T-helper 17 cell (primary cell): ENCODE measurements around the gene EDEM1. TPM values are rescaled to one million over a fixed set of nuclear protein-coding genes. Genes with fewer than 3 reads are reported as not detected.
"Not testable (repeated sequence)": the region's sequence is repeated elsewhere in the genome, so short reads cannot be mapped to it uniquely, and the experiment has no call there.

Experiments used
- ATAC-seq: fragments of 150-1000 bp; cut with Tn5 transposase; 2 replicates; pipeline ENCODE4 v1.10.0; 2021; ENCODE audit warnings: mild to moderate bottlenecking, moderate library complexity
- DNase-seq, 3 donors: peaks; one replicate each; pipeline versions ENCODE4 v3.0.0 to v3.0.0-alpha.2; 2020 to 2021
- H3K9me3 ChIP-seq: one replicate; pipeline ENCODE4 v1.7.0; 2013; ENCODE audit warnings: low read length, mild to moderate bottlenecking; ENCODE audit not compliant: control insufficient read depth, poor library complexity, severe bottlenecking
- H3K27ac Mint-ChIP-seq: one replicate; pipeline ENCODE4 v1.8.0; 2022; ENCODE audit warnings: mild to moderate bottlenecking, moderate library complexity, mixed read lengths
- H3K27me3 Mint-ChIP-seq: one replicate; pipeline ENCODE4 v1.8.0; 2022; ENCODE audit warnings: mixed read lengths
- H3K36me3 Mint-ChIP-seq: one replicate; pipeline ENCODE4 v1.8.0; 2022; ENCODE audit warnings: low read depth, mixed read lengths
- H3K4me1 Mint-ChIP-seq: one replicate; pipeline ENCODE4 v1.8.0; 2022; ENCODE audit warnings: mild to moderate bottlenecking, mixed read lengths
- H3K4me3 Mint-ChIP-seq: one replicate; pipeline ENCODE4 v1.8.0; 2022; ENCODE audit warnings: mild to moderate bottlenecking, moderate library complexity, mixed read lengths
- total RNA-seq, 4 donors: library from RNA in 2 of 4; stranded (reverse) in 2 of 4; gene quantifications; one replicate each; pipeline ENCODE4 v1.2.3 and lab custom pipeline; 2022 to 2026

The EDEM1 gene
- total RNA-seq, 2 donors from 2014 or later: 109 to 111 TPM

DNA sequence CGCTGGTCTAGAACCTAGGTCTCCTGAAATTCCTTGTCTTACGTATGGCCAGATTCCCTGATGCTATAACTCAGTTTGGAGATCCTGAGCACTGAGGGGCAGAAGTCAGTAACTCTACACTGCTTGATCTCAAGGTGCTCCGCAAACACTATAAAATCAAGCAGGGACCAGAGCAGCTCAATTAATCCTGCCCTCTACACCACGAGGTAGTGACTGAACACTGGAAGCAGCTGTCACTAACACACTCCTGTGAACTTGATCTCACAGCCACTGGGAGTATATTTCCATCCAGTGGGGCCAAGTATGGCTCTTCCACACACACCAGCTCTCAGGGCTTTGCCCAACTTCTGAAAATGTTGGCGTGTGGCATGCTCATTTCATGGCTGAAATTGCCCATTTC is 51.0 kb downstream of the EDEM1 start:
- no peak overlapping the region for H3K27ac Mint-ChIP-seq
- ATAC-seq (no peak), DNase-seq (no peak)
- no peaks in the 10 kb centered on the region for H3K36me3 Mint-ChIP-seq
- no peaks in the 10 kb centered on the region for H3K9me3 ChIP-seq
- no peaks in the 10 kb centered on the region for H3K4me1 Mint-ChIP-seq
- H3K4me3 Mint-ChIP-seq: no peak overlapping the region
- H3K27me3 Mint-ChIP-seq: no peaks in the 10 kb centered on the region

DNA sequence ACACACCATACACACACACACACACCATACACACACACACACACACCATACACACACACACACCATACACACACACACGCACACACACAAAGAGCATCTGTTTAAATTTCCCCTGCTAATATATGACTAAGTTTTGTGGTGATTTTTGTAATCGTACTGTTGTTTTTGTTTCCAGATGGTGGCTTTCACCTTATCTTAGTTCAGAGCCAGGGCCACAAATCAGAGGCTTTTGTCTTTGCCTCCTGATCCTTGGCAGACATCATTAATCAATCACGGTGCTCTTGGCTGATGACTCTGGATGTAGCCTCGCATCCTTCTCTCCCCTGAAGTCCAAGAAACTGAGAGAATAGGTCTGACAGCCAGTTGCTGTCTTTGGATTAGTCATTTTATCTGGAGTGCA is 52.1 kb downstream of the EDEM1 start:
- Mint-ChIP-seq H3K4me1 (no peaks in the 10 kb centered on the region), H3K36me3 (no peaks in the 10 kb centered on the region), H3K4me3 (no peak overlapping the region), H3K27ac (no peak overlapping the region), H3K27me3 (no peaks in the 10 kb centered on the region)
- no peaks in the 10 kb centered on the region for H3K9me3 ChIP-seq
- no peak for ATAC-seq
- DNase-seq: no peak

DNA sequence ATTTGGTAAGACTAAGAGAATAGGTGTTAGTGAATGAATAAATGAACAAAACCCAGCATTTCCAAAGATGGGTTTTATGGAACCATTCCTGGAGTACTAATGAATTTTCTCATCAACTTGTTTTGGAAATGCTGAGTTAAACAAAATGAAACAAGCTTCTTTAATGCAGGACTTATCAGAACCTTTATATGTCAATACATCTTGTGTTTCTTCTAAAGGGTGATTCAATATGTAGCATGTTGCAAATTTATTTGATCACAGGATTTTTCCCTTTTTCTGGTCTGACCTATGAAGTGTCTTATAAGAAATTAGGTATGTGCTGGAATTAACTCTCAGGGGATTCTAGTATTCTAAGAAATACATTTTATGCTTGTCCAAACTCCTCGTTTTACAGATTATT is 53.2 kb downstream of the EDEM1 start:
- Mint-ChIP-seq H3K27ac (no peak overlapping the region), H3K27me3 (no peaks in the 10 kb centered on the region), H3K4me1 (no peaks in the 10 kb centered on the region), H3K4me3 (no peak overlapping the region), H3K36me3 (no peaks in the 10 kb centered on the region)
- DNase-seq (no peak), ATAC-seq (no peak)
- no peaks in the 10 kb centered on the region for H3K9me3 ChIP-seq

DNA sequence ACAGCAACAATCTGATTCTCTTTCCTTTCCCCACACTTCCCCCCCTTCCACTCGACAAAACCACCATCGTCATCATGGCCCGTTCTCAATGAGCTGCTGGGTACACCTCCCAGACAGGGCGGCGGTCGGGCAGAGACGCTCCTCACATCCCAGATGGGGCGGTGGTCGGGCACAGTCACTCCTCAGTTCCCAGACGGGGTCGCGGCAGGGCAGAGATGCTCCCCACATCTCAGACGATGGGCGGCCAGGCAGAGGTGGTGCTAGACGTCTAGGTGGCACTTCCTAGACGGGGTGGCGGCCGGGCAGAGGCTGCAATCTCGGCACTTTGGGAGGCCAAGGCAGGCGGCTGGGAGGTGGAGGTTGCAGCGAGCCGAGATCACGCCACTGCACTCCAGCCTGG is 55.3 kb downstream of the EDEM1 start:
- not testable (repeated sequence) for H3K27ac Mint-ChIP-seq, H3K4me1 Mint-ChIP-seq, H3K9me3 ChIP-seq, H3K27me3 Mint-ChIP-seq, ATAC-seq, H3K4me3 Mint-ChIP-seq, DNase-seq, H3K36me3 Mint-ChIP-seq

DNA sequence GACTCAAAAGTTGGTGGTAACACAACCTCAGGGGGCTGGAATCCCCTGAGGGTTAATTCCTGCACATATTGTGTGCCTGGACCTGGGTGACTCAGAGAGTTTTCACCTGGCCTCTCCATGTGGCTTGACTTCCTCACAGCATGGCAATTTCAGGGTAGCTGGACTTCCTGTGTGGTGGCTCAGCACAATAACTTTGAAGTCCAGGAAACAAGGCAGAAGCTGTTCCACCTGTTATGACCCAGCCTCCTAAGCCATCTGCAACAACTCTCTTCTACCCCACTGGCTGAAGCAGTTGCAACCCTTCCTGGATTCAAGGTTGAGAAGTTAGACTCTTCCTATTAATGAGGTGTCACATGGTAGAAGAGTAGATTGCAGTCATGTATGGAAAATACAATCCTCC is 58.4 kb downstream of the EDEM1 start:
- ATAC-seq (no peak), DNase-seq (no peak)
- H3K27ac Mint-ChIP-seq: no peak overlapping the region
- H3K9me3 ChIP-seq: no peaks in the 10 kb centered on the region
- no peaks in the 10 kb centered on the region for H3K27me3 Mint-ChIP-seq
- H3K4me1 Mint-ChIP-seq: no peaks in the 10 kb centered on the region
- H3K4me3 Mint-ChIP-seq: no peak overlapping the region
- no peaks in the 10 kb centered on the region for H3K36me3 Mint-ChIP-seq

DNA sequence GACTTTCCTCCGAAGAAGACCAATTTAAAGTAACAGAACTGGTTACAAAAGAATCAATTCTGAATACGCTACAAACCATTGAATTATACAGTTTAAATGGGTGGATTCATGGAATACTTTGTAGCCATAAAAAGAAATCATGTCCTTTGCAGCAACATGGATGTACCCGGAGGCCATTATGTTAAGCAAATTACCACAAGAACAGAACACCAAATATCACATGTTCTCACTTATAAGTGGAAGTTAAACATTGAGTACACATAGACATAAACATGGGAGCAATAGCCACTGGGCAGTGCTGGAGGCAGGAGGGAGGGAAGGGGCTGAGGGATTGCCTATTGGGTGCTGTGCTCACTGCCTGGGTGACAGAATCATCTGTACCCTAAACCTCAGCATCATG is 61.3 kb downstream of the EDEM1 start:
- H3K9me3 ChIP-seq: no peaks in the 10 kb centered on the region
- Mint-ChIP-seq H3K27me3 (no peaks in the 10 kb centered on the region), H3K27ac (no peak overlapping the region), H3K36me3 (no peaks in the 10 kb centered on the region), H3K4me3 (no peak overlapping the region), H3K4me1 (no peaks in the 10 kb centered on the region)
- ATAC-seq (no peak), DNase-seq (no peak)

DNA sequence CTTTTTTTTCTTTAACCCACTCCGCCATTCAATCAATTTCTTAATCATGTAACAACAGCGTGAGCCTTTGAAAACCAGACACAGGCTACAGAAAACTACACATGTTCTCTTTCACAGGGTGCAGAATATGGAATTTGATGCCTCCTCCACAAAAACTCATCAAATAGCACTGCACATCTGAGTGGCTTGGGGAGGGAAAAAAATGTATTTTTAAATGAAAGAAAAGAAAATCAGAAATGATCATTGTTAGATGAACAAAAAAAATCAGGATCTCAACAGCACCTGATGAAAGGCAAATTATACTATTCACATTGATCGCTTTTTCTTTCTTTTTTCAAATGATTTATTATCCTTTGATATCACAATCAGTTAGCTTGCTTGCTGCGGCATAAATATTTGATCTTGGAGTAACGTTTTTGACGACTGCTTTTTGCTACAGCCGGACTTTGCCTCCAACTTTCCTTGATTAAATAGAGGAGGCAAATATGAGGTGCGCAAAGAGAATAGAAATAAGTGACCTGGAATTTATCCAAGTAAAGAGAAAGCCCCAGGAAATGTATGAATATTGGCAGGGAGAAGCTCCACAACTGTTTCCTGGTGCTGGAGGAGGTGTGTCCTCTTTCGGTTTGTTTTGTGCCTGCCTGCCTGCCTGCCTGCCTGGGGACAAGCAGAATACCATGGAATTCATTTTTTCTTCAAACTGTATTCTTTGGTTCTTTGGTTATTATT is 63.1 kb downstream of the EDEM1 start:
- H3K27ac Mint-ChIP-seq: no peak overlapping the region
- no peak for ATAC-seq
- H3K36me3 Mint-ChIP-seq: no peaks in the 10 kb centered on the region
- no peak overlapping the region for H3K4me3 Mint-ChIP-seq
- H3K9me3 ChIP-seq: no peaks in the 10 kb centered on the region
- no peaks in the 10 kb centered on the region for H3K4me1 Mint-ChIP-seq
- no peaks in the 10 kb centered on the region for H3K27me3 Mint-ChIP-seq
- DNase-seq: no peak

DNA sequence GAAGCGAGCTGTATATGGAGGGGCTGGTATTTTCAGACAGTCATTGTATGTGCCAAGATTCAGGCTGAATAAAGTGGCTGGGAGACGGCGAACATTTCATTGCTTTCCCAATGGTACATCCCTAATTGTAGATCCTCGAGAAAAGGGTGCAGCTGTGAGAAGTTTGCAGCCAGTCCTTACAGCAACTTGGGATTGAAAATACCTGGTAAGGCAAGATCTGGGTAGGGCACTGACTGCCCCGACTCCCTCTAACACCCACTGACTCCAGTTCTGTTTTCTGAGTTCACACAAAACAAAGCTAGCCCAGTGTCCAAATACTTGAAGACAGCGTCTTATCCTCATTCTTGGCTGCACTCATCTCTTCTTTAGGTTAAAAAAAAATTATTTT is 63.7 kb downstream of the EDEM1 start:
- H3K27me3 Mint-ChIP-seq: no peaks in the 10 kb centered on the region
- ATAC-seq (no peak), DNase-seq (no peak)
- no peaks in the 10 kb centered on the region for H3K9me3 ChIP-seq
- H3K4me3 Mint-ChIP-seq: no peak overlapping the region
- H3K4me1 Mint-ChIP-seq: peaks cover 3% of the 10 kb centered on the region
- peaks cover 3% of the 10 kb centered on the region for H3K36me3 Mint-ChIP-seq
- H3K27ac Mint-ChIP-seq: no peak overlapping the region

DNA sequence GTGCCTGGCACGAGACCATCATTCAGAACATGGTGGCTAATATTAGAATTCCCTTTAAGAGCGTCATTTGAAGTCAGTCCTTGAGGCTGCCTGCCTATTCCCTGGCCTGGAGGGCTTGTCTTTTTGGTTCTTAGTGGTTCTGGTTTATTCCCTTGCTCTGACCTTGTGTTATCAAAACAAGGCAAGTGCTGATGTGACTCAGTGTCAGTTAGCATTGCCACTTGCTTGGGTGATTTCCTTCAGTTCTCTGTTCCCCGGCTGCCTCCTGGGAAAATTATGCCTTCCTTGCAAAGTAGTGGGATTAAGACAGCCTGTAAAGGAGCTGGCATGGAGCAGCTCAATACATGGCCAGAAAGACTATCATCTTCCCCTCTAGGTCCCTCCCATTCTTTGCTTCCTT is 64.6 kb downstream of the EDEM1 start:
- peaks cover 3% of the 10 kb centered on the region for H3K4me1 Mint-ChIP-seq

DNA sequence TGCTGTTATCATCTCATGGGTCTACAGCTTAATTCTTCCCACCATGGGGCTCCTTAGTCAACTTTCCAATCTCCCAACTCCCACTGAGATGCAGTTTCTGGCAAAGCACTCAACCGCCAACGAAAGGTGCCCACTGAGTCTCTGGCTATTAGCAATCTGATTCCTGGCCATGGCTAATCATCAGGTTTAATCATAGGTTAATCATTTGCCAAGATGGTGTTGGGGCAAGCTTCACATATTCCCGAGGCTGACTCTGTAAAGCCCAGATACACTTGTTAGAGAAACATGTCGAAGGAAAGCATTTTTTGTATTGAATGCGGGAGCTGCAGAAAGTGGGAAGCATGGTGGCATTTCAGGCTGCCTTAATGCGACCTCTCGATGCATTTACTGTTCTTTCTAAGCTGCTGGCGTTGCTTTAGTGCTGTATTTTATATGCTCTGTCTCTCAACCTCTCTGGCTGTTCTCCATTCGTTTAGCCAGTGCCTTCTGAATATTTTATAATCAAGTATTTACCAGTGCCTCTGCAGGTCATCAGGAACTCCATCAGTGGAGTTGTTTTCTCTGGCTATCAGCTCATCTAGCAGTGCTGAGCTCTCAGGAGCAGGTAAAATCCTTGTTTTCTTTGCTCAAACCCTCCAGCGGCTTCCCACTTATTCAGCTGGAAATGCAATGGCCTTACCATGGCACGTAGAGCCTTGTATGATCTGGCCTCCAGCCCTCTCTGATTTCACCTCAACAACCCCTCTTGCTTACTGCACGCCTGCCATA is 67.0 kb downstream of the EDEM1 start:
- DNase-seq: no peak
- no peak overlapping the region for H3K27ac Mint-ChIP-seq
- peaks cover 3% of the 10 kb centered on the region for H3K36me3 Mint-ChIP-seq
- H3K4me1 Mint-ChIP-seq: peaks cover 3% of the 10 kb centered on the region
- H3K4me3 Mint-ChIP-seq: no peak overlapping the region
- H3K27me3 Mint-ChIP-seq: peaks cover 4% of the 10 kb centered on the region
- H3K9me3 ChIP-seq: no peaks in the 10 kb centered on the region
- no peak for ATAC-seq

More for the DNA sequence above, 64.6 kb downstream of the EDEM1 start:
- no peak overlapping the region for H3K27ac Mint-ChIP-seq
- H3K36me3 Mint-ChIP-seq: peaks cover 3% of the 10 kb centered on the region
- no peak overlapping the region for H3K4me3 Mint-ChIP-seq
- ATAC-seq: no peak
- H3K27me3 Mint-ChIP-seq: peaks cover 4% of the 10 kb centered on the region
- DNase-seq: no peak
- H3K9me3 ChIP-seq: no peaks in the 10 kb centered on the region

DNA sequence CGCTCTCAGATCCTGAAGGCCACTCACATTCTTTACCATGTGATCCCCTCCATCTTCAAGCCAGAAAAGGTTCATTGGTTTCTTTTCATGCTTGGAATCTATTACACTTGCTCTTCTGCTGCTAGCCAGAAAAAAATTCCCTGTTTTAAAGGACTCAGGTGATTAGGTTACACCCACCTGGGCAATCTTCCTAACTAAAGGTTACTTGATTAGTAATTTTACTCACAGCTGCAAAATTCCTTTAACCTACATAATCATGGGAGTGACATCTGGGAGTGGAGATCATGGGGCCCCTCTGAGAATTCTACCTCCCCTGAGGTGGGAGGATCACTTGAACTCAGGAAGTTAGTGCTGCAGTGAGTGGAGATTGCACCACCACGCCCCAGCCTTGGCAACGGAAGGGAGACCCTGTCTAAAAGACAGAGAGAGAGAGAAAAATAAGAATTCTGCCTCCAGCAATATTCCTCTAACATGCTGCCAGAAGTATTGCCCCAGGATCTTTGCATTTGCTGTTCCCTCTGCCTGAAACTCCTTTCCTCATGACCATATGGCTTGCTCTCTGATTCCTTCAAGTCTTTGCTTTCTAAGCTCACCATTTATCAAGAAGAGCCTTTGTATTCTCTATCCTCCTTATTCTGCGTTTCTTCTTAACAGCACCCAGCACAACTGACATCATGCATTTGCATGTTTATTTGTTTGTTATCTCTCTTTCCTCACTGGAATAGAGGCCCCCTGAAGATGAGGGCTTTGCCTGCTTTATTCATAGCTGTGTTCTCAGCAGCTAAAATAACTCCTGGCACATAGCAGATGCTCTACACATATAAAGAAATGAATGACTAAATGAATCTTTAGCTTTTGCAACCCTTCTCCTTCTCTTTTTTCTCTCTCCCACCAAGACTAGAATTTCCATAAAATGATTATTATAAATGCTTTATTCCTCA is 68.2 kb downstream of the EDEM1 start:
- peaks cover 4% of the 10 kb centered on the region for H3K27me3 Mint-ChIP-seq
- H3K36me3 Mint-ChIP-seq: peaks cover 3% of the 10 kb centered on the region
- no peaks in the 10 kb centered on the region for H3K9me3 ChIP-seq
- no peak overlapping the region for H3K27ac Mint-ChIP-seq
- DNase-seq (no peak), ATAC-seq (no peak)
- H3K4me3 Mint-ChIP-seq: no peak overlapping the region
- peaks cover 6% of the 10 kb centered on the region for H3K4me1 Mint-ChIP-seq

DNA sequence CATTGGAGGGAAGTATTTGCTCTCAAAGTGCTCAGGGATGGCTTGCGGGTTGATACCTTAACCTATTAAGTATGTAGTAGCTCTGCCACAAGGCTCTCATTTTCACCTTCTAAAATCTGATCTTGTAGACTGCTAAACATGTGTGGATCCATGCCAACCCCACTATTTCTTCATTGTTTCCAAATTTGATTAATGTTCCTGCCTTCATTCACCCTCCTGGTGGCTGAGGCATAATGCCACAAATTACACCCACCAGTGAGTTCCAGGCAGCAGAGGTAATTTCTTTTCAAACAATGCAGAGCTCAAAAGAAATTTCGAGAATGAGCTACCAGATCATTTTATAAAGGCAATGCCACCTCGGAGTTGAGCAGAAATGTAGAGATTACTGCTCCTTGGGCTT is 71.0 kb downstream of the EDEM1 start:
- ATAC-seq (no peak), DNase-seq (no peak)
- Mint-ChIP-seq H3K4me1 (peaks cover 8% of the 10 kb centered on the region), H3K27me3 (peaks cover 4% of the 10 kb centered on the region), H3K4me3 (no peak overlapping the region), H3K36me3 (peaks cover 3% of the 10 kb centered on the region), H3K27ac (no peak overlapping the region)
- no peaks in the 10 kb centered on the region for H3K9me3 ChIP-seq

DNA sequence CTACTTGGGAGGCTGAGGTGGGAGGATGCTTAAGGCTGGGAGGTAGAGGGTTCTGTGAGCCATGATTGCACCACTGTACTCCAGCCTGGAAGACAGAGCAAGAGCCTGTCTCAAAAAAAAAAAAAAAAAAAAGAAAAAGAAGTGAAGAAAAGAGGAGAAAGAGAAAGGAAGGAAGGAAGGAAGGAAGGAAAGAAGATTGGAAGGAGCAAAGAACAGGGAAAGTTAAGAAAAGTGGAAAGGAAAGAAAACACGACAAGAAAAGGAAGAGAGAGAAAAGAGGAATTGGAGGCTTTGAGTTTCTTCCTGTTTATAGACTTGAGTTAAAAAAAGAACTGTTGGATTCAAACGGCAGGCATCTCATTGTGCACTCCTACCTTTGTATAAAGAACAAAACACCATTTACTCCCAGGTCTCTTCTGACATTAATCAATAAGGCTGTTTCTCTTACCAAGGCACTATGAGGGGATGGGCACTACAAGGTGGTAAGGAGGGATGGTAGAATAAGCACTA is 73.5 kb downstream of the EDEM1 start:
- H3K4me1 Mint-ChIP-seq: peaks cover 5% of the 10 kb centered on the region
- DNase-seq (no peak), ATAC-seq (no peak)
- H3K9me3 ChIP-seq: no peaks in the 10 kb centered on the region
- no peak overlapping the region for H3K4me3 Mint-ChIP-seq
- H3K27ac Mint-ChIP-seq: no peak overlapping the region
- peaks cover 3% of the 10 kb centered on the region for H3K36me3 Mint-ChIP-seq
- peaks cover 12% of the 10 kb centered on the region for H3K27me3 Mint-ChIP-seq
